ENCODE measurements around the gene CNTN4. TPM values are rescaled to one million over a fixed set of nuclear protein-coding genes. Genes with fewer than 3 reads are reported as not detected.

Gene CNTN4
- polyA plus RNA-seq, 4 donors, result 29.0 to 35.1 (median 32.8) TPM

DNA sequence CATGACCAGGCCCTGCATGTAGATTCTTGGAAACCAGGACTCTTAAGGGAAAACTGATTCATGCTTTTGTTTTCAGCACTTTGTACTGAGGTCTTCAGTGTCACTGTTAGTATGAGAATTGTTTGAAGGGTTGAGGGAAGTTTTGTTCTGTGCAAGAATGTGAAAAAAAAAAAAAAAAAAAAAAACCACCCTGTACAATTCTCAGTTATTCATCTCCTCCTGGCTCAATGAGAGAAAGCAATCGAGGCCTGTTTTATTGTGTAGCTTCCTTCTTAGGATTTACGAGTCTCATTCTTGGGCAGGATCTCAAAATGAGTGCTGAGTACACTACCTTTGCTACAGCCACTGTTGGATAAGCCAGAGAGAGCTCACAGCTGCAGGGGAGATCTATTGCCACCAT lies 469.5 kb downstream of the CNTN4 start:
- peak in 1 of 4 donors; percentile 12 for DNase-seq (ENCODE audit: low read depth in 4 of 4, low spot score in 3 of 4)

DNA sequence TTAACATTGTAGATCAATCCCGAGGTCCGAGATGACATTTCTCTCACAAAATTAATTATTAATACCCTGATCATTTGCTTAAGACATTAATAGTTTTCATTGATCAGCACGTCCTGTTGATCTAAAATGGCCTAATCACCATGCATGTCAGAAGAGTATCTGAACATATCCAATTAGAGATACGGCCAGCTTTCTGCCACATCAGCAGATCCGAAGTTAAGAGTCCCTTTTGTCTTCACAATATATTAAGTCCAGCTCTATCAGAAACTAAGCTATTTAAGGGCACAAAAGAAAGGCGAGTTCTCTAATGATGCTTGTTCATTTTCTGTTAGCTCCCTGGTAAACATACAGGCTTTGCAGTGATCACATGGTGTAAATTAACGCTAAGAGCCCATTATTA lies 470.3 kb downstream of the CNTN4 start:
- no peak for DNase-seq (ENCODE audit: low read depth in 4 of 4, low spot score in 3 of 4)

GRCh38 chr3:2577571-2577970 lies 478.9 kb downstream of the CNTN4 start:
- DNase-seq (ENCODE audit: low read depth in 4 of 4, low spot score in 3 of 4), result no peak

DNA sequence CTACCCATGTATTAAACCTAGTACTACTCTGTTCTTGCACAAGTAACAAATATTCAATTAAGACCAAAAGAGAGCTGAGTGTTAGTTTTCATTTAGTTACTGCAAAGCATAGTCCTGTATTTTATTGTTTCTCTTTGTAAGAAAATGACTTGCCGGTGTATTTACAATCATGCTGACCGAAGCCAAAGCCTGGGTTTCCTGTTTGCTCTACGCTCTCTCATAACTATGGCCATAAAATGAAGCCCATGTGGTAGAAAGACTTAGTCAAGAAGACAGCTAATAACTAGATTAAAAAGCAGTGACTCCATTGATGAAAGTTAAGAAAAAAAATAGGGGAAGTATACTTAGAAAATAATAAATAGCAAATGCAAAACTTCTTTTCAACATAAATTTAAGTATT lies 479.9 kb downstream of the CNTN4 start:
- no peak for DNase-seq (ENCODE audit: low read depth in 4 of 4, low spot score in 3 of 4)

DNA sequence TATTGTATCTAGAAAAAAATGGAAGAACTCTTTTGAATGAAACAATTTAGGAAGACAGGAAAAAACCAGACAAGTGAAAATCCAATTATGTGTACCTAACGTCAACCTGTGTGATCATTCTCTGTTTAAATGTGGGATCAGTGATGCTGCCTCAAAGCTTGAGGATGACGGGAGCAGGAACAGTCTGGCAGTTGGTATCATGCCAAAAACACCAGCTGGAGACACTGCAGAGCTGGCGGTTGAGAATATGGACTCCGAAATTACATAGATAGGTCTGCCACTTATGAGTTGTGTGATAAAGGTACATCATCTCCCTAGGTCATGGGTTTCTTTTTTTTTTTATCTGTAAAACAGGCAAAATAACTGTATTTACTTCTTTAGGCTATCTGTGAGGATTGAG lies 480.5 kb downstream of the CNTN4 start:
- no peak for DNase-seq (ENCODE audit: low read depth in 4 of 4, low spot score in 3 of 4)

GRCh38 chr3:2583046-2583445 lies 484.4 kb downstream of the CNTN4 start:
- DNase-seq (ENCODE audit: low read depth in 4 of 4, low spot score in 3 of 4), result no peak

DNA sequence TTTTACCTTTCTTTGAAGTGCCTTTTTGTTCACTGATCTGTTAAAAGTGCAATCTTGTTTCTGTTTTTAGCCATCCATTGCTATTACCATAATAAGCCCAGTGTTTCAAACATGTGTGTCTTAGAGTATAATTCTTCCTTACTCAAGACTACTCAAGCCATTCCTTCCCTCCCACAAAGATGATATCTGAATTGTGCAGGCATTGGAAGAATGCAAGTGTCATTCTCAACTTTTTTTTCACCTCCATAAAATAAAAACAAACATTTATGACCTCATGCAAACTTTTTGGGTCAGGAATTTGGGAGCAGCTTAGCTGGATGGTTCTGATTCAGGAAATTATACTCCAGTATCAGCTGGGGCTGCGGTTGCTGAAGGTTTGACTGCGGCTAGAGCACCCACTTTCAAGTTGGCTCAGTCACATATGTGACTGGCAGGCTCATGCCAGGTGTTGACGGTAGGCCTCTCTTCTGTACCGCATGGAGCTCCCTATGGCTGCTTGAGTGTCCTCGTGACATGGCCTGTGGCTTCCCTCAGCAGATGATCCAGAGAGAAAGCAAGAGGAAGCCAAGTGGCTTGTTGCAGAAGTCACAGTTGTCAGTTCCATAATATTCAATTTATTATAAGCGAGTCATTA lies 490.8 kb downstream of the CNTN4 start:
- no peak for DNase-seq (ENCODE audit: low read depth in 4 of 4, low spot score in 3 of 4)

- no peak for DNase-seq (ENCODE audit: low read depth in 4 of 4, low spot score in 3 of 4)
Observed at GRCh38 chr3:2595486-2595885, 496.8 kb downstream of the CNTN4 start.

DNA sequence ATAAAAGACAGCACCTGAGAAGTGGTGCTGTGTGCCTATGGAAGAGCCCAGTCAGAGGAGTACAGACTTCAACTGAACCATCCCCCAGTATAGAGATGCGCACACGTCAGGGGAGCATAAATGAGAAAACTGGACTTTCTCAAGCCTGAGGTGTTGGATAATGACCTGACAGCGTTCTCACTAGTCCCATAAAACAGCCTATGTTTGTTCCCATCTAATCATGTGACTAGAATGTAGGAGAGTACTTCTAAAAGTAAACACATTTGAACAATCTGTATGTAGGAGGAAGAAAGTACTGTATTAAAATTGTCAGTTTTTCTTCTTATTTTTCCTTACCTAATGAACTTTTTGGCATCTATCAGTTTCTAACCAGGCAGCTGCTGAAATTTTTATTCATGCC lies 498.9 kb downstream of the CNTN4 start:
- no peak for DNase-seq (ENCODE audit: low read depth in 4 of 4, low spot score in 3 of 4)

GRCh38 chr3:2599471-2599870 lies 500.8 kb downstream of the CNTN4 start:
- no peak for DNase-seq (ENCODE audit: low read depth in 4 of 4, low spot score in 3 of 4)

- DNase-seq (ENCODE audit: low read depth in 4 of 4, low spot score in 3 of 4), result no peak
Observed at GRCh38 chr3:2603692-2604289, 505.1 kb downstream of the CNTN4 start.

- DNase-seq (ENCODE audit: low read depth in 4 of 4, low spot score in 3 of 4), result no peak
Observed at GRCh38 chr3:2614578-2614977, 515.9 kb downstream of the CNTN4 start.

DNA sequence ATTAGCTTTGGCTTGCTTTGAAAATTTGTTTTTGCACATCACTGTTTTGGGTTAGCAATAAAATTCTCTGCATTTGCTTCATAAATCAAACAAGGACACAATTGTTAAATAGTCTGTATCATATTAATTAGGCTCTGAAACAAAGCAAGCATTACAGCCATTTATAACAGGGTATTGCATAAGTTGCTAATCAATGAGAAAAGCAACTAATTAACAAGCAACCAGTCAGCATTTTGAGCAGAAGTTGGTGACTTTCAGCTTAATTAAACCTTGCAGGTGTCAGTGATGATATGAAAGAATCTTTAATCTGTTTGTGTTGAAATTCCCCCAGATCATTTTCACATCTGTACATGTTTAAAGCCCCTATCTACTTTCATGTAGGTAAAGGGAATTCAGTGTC lies 516.4 kb downstream of the CNTN4 start:
- no peak for DNase-seq (ENCODE audit: low read depth in 4 of 4, low spot score in 3 of 4)

DNA sequence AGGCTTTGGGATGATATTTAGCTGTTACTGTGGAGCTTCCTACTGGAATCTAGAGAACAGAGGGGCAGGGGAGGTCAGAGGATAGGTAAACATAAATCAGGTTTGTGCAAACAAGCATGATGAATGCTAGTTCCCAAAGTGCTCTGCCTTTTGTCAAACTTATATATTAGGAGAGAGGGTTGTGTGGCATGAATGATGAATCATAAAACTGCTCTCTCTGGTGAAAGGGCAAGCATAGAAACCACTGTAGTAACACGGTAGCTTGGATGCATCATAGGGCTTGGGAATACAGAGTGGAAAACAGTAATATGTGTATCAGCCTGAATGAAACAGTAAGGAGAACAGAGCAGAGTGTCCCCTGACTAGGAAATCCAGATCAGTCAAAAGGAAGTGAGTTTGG lies 524.8 kb downstream of the CNTN4 start:
- DNase-seq (ENCODE audit: low read depth in 4 of 4, low spot score in 3 of 4), result peak in 1 of 4 donors; percentile 5

GRCh38 chr3:2628117-2628516 lies 529.5 kb downstream of the CNTN4 start:
- DNase-seq (ENCODE audit: low read depth in 4 of 4, low spot score in 3 of 4), result no peak

GRCh38 chr3:2635511-2635910 lies 536.8 kb downstream of the CNTN4 start:
- no peak for DNase-seq (ENCODE audit: low read depth in 4 of 4, low spot score in 3 of 4)

GRCh38 chr3:2643606-2644005 lies 544.9 kb downstream of the CNTN4 start:
- DNase-seq (ENCODE audit: low read depth in 4 of 4, low spot score in 3 of 4), result no peak

DNA sequence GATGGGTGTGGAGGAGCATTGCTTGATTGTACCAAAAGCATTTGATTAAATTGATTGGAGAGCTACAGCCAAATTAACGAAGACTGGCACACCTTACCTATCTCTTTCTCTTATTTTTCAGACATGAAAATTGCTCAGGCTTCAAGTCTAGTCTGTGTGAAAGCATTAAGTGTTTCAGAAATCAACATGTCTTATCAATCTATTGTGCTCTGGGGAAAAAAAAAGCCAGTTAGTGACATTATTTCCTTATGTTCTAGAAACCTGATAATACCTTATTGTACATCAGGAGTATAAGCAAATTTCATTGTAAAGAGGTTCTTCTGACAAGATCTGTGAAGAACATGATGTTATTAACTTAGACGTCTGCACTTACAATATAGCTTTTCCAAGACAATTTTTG lies 546.3 kb downstream of the CNTN4 start:
- no peak for DNase-seq (ENCODE audit: low read depth in 4 of 4, low spot score in 3 of 4)

DNA sequence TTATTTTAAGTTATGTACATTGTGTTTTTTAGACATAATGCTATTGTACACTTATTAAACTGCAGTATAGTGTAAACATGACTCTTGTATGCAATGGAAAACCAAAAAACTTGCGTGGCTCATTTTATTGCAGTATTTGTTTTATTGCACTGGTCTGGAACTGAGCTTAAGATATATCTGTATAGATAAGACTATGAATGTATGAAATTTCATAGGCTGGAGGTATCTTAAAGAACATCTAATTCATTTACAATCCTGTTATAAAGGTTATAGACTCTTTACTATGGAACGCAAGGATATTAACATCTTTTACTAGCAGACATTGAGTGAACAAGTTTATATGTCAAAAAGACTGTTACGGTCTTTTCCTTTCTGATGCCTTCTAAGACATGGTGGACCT lies 552.1 kb downstream of the CNTN4 start:
- no peak for DNase-seq (ENCODE audit: low read depth in 4 of 4, low spot score in 3 of 4)

- no peak for DNase-seq (ENCODE audit: low read depth in 4 of 4, low spot score in 3 of 4)
Observed at GRCh38 chr3:2652386-2652785, 553.7 kb downstream of the CNTN4 start.

- no peak for DNase-seq (ENCODE audit: low read depth in 4 of 4, low spot score in 3 of 4)
Observed at GRCh38 chr3:2653706-2654105, 555.0 kb downstream of the CNTN4 start.

GRCh38 chr3:2655229-2655701 lies 556.6 kb downstream of the CNTN4 start:
- no peak for DNase-seq (ENCODE audit: low read depth in 4 of 4, low spot score in 3 of 4)
